Large intestine (tissue), 3 donors: ENCODE data around the gene STEAP1B. TPM values are rescaled to one million over a fixed set of nuclear protein-coding genes. Genes with fewer than 3 reads are reported as not detected.
"Not testable (repeated sequence)": the region's sequence is repeated elsewhere in the genome, so short reads cannot be mapped to it uniquely, and the experiment has no call there.

ENCODE experiments used
- DNase-seq, 2 donors: peaks; one replicate each; pipeline versions ENCODE4 v3.0.0 to v3.0.0-alpha.2; 2013
- H3K27ac ChIP-seq: one replicate; pipeline ENCODE4 v1.5.1; 2013; ENCODE audit warnings: low read length
- H3K27me3 ChIP-seq: 2 replicates; pipeline ENCODE4 v1.6.1; 2013; ENCODE audit warnings: low read length; ENCODE audit not compliant: control insufficient read depth, insufficient read depth
- H3K36me3 ChIP-seq: 2 replicates; pipeline ENCODE4 v1.6.1; 2013; ENCODE audit warnings: low read length; ENCODE audit not compliant: control insufficient read depth, insufficient read depth
- H3K4me1 ChIP-seq: one replicate; pipeline ENCODE4 v1.6.1; 2013; ENCODE audit warnings: low read length; ENCODE audit not compliant: control insufficient read depth, insufficient read depth
- H3K4me3 ChIP-seq: one replicate; pipeline ENCODE4 v1.5.1; 2013; ENCODE audit warnings: low read length
- H3K9me3 ChIP-seq: one replicate; pipeline ENCODE4 v1.6.1; 2013; ENCODE audit warnings: mild to moderate bottlenecking, low read depth, low read length, moderate library complexity; ENCODE audit not compliant: control insufficient read depth
- WGBS: methylation state at CpG from one replicate; pipeline ENCODE4 v1.1.5; 2013; ENCODE audit warnings: low lambda C conversion rate; ENCODE audit not compliant: insufficient coverage; 5-methylcytosine and 5-hydroxymethylcytosine counted together
- polyA plus RNA-seq: library from polyadenylated mRNA; unstranded; fragments of 120-200 nt; gene quantifications from one replicate; pipeline ENCODE4 v1.2.1, GENCODE V29; 2013

Gene STEAP1B
- polyA plus RNA-seq, 1 donor = 1.5 TPM

DNA sequence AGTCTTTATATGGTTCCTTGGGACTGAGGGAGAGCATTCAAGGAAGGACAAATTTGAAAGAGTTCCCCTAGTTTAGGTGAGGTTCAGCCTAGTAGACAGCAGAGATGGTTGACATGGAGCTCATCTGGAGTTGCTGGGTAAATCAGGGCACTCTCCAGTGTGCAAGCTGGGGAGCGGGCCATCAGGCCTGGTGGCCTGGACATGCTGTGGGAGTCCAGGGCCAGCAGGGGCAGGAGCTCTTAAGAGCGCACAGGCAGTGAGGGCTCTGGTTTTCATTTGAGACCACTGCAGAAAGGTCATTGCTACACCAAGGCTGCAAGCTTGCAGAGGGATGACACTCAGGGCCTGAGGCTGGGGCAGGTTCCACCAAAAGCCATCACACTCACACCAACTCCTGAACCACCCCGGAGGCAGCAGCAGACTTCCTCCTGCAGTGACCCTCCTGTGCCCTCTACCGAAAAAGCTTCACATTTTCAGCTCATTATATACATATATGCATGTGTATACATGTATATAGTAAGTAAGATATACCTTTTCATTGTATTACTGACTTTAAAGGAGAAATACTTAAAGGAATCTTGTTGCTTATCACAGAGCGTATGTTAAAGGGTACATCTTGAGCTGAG is 39.5 kb downstream of the STEAP1B start:
- no peak overlapping the region for H3K27ac ChIP-seq
- no peaks in the 10 kb centered on the region for H3K27me3 ChIP-seq
- H3K36me3 ChIP-seq = no peaks in the 10 kb centered on the region
- H3K4me3 ChIP-seq = no peak overlapping the region
- no peaks in the 10 kb centered on the region for H3K4me1 ChIP-seq
- no peaks in the 10 kb centered on the region for H3K9me3 ChIP-seq
- DNase-seq = no peak
- WGBS = no CpG with 5 or more reads among the region's 5 CpGs

DNA sequence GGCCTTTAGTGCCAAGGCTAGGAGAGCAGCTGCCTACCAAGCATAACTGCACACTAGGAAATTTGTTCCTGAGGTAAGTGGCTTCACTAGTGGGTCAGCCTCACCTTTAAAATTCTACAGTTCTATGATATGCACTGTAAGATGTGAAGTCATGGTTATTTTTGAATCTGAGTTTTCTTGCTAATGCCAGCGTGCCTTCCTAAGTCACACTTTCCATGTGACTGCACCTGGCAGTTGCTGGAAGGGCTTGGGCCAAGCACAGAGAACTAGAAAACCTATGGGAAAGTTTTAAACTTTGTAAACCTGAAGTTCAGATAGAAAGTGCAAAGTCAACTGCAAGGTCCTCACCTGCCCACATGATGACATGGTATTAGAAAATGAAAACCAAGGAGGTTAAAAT is 42.5 kb downstream of the STEAP1B start:
- H3K27me3 ChIP-seq = no peaks in the 10 kb centered on the region
- no peak for DNase-seq
- no peak overlapping the region for H3K4me3 ChIP-seq
- 100% methylated on average over 1 of the region's 1 CpG for WGBS
- no peaks in the 10 kb centered on the region for H3K9me3 ChIP-seq
- no peaks in the 10 kb centered on the region for H3K36me3 ChIP-seq
- H3K4me1 ChIP-seq = no peaks in the 10 kb centered on the region
- no peak overlapping the region for H3K27ac ChIP-seq

DNA sequence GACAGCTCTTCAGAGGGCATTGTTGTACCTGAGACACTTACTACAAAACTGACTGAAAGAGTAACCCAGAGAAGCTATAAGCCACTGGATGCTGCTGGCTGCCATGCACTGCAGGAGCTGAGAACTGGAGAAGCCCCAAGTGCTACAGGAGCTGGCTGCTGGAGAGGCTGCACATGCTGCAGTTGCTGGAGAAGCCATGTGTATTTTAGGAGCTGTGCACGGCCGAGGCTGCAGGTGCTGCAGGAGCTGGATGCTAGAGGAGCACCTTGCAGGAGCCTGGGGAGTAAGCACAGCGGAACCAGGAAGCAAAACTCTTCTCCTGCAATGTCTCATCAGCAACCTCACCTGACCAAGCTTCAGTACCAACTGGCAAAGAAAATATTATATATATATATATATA is 45.5 kb downstream of the STEAP1B start:
- no peaks in the 10 kb centered on the region for H3K36me3 ChIP-seq
- WGBS = no CpG with 5 or more reads among the region's 3 CpGs
- no peaks in the 10 kb centered on the region for H3K27me3 ChIP-seq
- no peak for DNase-seq
- H3K9me3 ChIP-seq = no peaks in the 10 kb centered on the region
- H3K27ac ChIP-seq = no peak overlapping the region
- no peak overlapping the region for H3K4me3 ChIP-seq
- no peaks in the 10 kb centered on the region for H3K4me1 ChIP-seq

DNA sequence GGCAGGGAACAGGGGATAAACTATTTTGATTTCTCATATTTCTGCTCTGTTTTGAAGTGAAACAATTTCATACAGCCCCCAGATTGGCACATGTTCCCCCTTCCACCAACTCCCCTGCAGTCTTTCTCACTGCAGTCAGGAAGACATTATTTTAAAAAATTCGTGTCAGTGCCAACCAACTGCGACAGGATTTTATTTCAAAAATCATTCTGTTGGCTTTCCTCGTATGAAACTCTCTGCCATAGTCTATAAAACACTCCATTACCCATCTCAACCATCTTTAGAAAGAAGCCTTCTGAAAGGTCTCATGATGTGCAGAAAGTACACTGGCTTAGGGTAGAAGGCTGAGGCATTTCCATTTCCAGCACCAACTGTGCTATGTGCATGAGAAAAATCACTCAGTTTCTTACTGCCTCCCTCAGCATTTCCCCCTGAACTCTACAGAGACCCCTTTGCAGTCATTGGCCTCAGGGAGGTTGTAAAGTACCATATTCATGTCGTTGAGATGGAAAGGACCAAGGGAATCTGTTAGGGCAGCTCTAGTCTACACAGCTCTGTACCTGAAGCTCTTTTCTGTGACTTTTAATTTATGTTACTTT is 46.9 kb downstream of the STEAP1B start:
- no peak overlapping the region for H3K27ac ChIP-seq
- H3K4me3 ChIP-seq = no peak overlapping the region
- no peaks in the 10 kb centered on the region for H3K9me3 ChIP-seq
- no peaks in the 10 kb centered on the region for H3K27me3 ChIP-seq
- DNase-seq = no peak
- 84% methylated on average over 3 of the region's 4 CpGs for WGBS
- no peaks in the 10 kb centered on the region for H3K4me1 ChIP-seq
- no peaks in the 10 kb centered on the region for H3K36me3 ChIP-seq

DNA sequence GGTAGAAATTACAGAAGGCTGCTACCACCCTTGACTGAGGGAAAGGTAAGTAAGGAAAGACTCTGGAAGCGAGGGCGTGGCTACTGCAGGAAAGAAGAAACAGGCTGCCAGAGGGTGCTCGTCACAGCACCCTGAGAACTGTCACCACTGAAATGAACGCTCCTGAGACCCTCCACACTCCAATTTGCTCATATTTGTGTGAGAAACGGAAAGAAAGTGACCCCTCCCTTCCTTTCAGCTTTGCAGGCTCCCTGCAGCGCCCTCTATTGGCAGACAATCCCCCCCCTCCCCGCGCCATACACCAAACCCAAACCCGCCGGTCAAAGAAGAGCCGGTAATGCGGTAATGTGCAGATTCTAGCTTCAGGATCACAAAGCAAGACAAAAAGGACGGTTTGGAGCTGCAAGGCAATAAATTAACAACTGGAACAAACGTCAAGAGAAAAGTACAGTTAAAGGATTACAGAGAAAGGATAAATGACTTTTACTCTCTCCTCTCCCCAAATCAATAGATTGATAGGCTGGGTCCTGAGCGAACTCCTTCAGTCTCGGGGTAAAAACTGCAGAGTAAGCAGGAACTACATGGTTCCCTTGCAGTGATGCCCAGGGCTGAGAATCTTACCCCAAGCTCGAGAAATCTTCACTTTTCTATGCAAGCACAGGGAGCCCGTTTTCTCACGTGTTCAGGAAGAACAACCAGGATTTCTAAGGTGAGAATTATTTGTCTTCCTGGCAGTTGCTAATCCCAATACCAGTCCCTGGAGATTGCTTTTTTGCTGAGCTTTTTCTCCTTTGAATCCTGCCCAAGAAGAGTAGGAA is 47.6 kb downstream of the STEAP1B start:
- H3K4me3 ChIP-seq = peak overlapping the region; percentile 15
- no peaks in the 10 kb centered on the region for H3K27me3 ChIP-seq
- no peaks in the 10 kb centered on the region for H3K36me3 ChIP-seq
- 6% methylated on average over 2 of the region's 19 CpGs for WGBS
- H3K9me3 ChIP-seq = no peaks in the 10 kb centered on the region
- peak; percentile 29 to 60 for DNase-seq
- no peaks in the 10 kb centered on the region for H3K4me1 ChIP-seq
- H3K27ac ChIP-seq = no peak overlapping the region

DNA sequence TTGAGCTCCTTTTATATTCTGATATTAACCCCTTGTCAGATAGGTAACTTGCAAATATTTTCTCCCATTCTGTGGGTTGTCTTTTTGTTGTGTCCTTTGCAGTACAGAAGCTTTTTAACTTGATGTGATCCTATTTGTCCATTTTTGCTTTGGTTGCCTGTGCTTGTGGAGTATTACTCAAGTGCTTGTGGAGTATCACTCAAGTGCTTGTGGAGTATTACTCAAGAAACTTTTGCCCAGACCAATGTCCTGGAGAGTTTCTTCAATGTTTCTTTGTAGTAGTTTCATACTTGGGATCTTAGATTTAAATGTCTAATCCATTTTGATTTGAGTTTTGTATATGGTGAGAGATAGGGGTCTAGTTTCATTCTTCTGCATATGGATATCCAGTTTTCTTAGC is 50.0 kb downstream of the STEAP1B start:
- not testable (repeated sequence) for H3K36me3 ChIP-seq, H3K4me3 ChIP-seq, DNase-seq

DNA sequence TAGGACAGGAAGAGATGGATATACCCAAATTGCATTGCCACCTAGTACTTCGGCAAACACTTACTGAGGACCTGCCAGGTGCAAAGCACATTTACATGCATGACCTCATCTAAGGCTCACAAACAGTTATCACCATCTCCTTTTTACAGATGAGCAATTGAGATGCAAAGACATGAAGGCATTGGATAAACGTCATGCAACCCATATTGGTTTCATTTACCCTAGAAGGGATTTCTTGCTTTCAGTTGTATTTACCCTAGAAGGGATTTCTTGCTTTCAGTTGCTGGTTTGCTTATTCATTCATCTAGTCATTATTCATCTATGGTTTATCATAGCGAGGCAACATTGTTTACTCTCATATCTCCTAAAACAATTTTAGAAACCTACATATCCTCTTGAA is 52.2 kb downstream of the STEAP1B start:
- Histone ChIP-seq H3K4me3 (no peak overlapping the region), H3K4me1 (peaks cover 16% of the 10 kb centered on the region), H3K27ac (no peak overlapping the region), H3K9me3 (no peaks in the 10 kb centered on the region), H3K36me3 (no peaks in the 10 kb centered on the region), H3K27me3 (no peaks in the 10 kb centered on the region)
- 86% methylated on average over 1 of the region's 3 CpGs for WGBS
- DNase-seq = no peak

More for the DNA sequence above, 50.0 kb downstream of the STEAP1B start:
- not testable (repeated sequence) for H3K27me3 ChIP-seq, H3K27ac ChIP-seq, H3K4me1 ChIP-seq, H3K9me3 ChIP-seq

DNA sequence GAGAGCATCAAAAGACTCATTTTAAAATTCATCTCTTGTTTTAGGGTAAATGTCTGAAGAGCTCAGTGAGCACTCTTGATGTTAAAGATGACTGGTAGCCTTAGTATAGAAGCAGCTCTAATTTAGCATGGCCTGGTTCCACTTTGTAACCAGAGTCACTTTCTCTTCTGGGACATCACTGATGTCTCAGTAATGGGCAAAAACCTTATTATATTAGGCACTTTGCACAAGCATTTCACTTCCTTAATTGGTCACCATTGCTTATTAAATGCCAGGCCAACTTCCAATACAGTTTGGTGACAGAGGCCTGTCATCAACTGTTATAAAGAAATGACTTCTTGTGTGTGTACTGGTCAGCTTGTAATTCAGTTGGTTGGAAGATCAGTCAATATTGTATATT is 53.0 kb downstream of the STEAP1B start:
- peaks cover 19% of the 10 kb centered on the region for H3K4me1 ChIP-seq
- no peaks in the 10 kb centered on the region for H3K9me3 ChIP-seq
- DNase-seq = no peak
- H3K4me3 ChIP-seq = no peak overlapping the region
- no peaks in the 10 kb centered on the region for H3K27me3 ChIP-seq
- no peak overlapping the region for H3K27ac ChIP-seq
- H3K36me3 ChIP-seq = no peaks in the 10 kb centered on the region

DNA sequence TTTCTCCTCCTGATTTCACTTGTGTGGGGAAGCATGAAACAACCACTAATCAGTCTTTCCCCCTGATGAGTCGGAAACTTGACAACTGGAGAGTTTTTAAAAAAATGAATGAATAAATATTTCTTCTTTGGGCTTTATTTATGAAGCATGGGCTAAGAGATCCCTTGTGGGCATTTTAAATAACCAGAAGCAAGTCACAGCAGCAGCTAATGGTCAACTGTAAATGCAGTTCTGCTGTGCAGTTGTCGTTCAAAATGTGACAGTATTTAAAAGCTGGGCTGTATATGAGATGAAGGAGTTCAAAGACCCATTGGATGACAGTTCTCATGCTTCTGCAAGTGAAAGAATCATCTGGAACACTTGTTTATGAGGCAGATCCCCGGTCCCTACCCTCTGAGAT is 54.1 kb downstream of the STEAP1B start:
- H3K4me3 ChIP-seq = no peak overlapping the region
- WGBS = no CpG with 5 or more reads among the region's 3 CpGs
- peaks cover 19% of the 10 kb centered on the region for H3K4me1 ChIP-seq
- H3K27ac ChIP-seq = no peak overlapping the region
- H3K9me3 ChIP-seq = no peaks in the 10 kb centered on the region
- no peaks in the 10 kb centered on the region for H3K36me3 ChIP-seq
- DNase-seq = no peak
- H3K27me3 ChIP-seq = no peaks in the 10 kb centered on the region

DNA sequence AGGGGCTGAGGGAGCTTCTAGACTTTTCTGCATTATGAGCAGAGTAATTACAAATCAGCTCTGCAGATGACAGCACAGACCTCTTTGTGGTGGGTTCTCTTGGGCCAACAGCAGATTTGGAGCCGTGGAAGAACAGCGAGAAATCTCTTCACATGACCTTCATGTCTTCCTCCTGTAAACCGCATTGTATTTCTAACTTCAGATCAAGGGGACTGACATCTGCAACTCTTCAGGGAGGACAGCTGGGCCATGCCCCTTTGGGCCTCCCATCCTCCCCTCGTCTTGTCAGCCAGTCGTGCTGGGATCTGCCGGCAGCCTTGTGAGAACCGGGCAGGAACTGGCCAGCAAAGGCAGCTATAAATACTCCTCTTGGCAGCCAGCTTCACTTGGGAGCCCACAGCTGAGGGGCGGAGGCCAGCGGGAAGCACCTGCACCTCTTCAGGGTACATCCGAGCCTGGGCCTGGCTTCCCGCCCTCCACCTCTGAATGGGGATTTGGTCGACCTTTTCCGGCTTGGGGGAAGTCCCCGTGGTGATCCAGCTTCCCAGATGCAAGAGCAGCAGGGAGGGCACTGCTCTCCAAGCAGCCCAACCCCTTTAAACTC is 54.7 kb downstream of the STEAP1B start:
- WGBS = 60% methylated on average over 1 of the region's 14 CpGs
- H3K4me3 ChIP-seq = no peak overlapping the region
- H3K27me3 ChIP-seq = no peaks in the 10 kb centered on the region
- no peaks in the 10 kb centered on the region for H3K36me3 ChIP-seq
- no peak overlapping the region for H3K27ac ChIP-seq
- peak in 1 of 2 donors; percentile 21 for DNase-seq
- H3K9me3 ChIP-seq = no peaks in the 10 kb centered on the region
- peaks cover 19% of the 10 kb centered on the region for H3K4me1 ChIP-seq
